Measurements from ENCODE around the gene FMO4.
"Not testable (repeated sequence)": the region's sequence is repeated elsewhere in the genome, so short reads cannot be mapped to it uniquely, and the experiment has no call there.

DNA sequence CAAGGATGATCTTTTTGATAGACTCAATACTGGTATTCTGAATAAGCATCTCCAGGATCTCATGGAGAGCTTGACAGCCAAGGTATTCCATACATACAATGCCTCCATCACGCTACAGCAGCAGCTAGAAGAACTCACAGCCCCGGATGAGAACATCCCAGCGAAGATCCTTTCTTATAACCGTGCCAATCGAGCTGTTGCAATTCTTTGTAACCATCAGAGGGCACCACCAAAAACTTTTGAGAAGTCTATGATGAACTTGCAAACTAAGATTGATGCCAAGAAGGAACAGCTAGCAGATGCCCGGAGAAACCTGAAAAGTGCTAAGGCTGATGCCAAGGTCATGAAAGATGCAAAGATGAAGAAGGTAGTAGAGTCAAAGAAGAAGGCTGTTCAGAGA is 25.4 kb downstream of the FMO4 start:
- TF ChIP-seq, protein P1, sequence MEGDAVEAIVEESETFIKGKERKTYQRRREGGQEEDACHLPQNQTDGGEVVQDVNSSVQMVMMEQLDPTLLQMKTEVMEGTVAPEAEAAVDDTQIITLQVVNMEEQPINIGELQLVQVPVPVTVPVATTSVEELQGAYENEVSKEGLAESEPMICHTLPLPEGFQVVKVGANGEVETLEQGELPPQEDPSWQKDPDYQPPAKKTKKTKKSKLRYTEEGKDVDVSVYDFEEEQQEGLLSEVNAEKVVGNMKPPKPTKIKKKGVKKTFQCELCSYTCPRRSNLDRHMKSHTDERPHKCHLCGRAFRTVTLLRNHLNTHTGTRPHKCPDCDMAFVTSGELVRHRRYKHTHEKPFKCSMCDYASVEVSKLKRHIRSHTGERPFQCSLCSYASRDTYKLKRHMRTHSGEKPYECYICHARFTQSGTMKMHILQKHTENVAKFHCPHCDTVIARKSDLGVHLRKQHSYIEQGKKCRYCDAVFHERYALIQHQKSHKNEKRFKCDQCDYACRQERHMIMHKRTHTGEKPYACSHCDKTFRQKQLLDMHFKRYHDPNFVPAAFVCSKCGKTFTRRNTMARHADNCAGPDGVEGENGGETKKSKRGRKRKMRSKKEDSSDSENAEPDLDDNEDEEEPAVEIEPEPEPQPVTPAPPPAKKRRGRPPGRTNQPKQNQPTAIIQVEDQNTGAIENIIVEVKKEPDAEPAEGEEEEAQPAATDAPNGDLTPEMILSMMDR (IDR thresholded peaks at IDR 0.05), result not testable (repeated sequence)
- not testable (repeated sequence) for TF ChIP-seq POLR2A (IDR thresholded peaks at IDR 0.05)

Data from testis (tissue), 2 donors.